SIG-M5 treated with dmso at 0.1 percent for 504 hours (cell line): ENCODE measurements around the gene TMEM117.

Experiments used
- DNase-seq: peaks from one replicate; lab custom pipeline; 2025; ENCODE audit not compliant: unreplicated experiment; lab: John Stamatoyannopoulos, UW

The TMEM117 gene

DNA sequence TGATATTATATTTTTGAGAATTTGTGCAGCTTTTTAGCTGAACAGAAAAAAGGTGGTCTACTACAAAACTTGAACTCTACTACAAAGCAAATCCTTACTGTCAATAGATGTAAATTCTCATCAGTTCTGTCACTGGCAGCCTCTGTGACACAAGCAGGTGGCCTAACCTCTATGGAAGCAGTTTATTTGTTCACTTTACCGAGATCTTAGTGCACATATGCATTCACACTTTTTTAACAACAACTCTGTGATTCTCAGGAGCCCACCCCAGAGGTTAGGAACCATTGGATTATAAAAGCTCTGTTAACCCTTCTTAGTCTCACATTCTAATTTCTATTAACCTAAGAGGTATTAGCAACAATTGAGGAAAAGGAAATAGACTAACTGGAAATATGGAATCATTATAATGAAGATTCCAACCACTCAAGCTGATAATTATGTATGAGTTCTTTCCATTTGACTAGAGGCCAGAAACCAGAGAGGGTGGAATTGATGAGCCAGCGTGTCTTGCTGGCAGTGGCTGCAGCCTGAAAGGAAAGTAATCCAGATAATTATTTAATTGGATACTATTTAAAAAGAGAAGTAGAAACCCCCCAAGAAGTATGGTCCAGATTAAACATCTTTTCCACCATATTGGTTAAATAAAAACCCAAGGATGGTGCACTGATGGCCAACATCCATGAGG lies 451.1 kb downstream of the TMEM117 start:
- no peak for DNase-seq

DNA sequence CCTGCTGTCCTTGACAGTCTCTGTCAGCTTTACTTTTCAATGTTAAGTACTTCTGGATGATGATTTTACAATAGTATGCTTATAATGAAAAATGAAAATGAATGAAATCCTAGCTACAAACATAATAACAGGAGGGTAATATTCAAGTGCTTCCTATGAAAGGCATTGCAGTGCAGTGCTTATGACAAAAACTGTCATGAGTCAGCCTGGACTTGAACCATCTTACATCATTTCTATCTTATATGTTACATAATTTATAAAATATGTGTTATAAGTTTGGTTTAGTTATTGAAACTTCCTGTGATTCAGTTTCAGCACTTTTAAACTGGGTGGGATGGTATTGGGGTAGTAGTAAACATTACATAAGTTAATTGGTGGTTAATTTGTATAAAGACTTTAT lies 451.7 kb downstream of the TMEM117 start:
- DNase-seq = no peak

DNA sequence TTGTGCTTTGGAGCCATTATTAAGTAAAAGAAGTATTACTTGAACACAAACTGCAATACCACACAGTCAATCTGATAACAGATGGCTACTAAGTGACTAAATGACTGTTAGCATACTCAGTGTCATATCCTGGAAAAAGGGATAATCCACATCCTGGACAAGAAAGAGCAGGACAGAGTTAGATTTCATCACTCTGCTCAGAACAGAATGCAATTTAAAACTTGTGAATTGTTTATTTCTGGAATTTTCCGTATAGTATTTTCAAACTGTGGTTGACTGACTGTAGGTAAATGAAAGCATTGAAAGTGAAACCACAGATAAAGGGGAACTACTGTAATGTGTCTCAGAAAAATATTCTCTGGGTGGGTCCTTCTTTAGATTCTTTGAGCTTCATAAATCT lies 458.8 kb downstream of the TMEM117 start:
- DNase-seq = peak; percentile 11

DNA sequence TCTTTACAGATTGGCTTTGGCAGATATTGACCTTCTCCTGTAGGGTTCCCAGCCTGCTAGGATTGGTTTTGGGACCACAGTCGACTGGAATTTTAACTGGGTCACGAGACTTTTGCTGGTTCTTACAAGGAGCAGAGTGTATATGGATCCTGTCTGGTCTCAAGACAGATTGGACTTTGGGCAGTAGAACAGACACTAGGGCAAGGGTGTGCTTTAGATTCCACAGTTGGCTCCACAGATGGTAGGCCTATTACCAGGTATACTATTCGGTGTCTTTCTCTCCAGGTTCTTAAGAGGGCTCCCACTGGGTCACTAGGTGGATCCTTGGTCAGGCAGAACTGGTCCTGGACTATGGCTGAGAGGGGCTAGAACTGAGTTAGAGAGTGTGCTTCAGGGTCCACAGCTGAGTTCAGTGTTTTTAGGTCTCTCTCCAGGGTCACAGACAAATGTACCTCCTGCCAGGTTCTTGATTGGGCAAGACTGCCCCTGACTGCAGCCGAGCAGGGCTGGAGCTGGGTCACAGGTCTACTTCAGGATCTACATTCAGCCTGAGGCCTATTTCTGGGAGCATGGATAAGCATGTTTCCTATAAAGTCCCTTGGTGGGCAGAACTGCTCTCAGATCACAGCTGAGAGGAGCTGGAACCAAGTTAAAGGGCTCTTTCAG lies 460.2 kb downstream of the TMEM117 start:
- DNase-seq = no peak

DNA sequence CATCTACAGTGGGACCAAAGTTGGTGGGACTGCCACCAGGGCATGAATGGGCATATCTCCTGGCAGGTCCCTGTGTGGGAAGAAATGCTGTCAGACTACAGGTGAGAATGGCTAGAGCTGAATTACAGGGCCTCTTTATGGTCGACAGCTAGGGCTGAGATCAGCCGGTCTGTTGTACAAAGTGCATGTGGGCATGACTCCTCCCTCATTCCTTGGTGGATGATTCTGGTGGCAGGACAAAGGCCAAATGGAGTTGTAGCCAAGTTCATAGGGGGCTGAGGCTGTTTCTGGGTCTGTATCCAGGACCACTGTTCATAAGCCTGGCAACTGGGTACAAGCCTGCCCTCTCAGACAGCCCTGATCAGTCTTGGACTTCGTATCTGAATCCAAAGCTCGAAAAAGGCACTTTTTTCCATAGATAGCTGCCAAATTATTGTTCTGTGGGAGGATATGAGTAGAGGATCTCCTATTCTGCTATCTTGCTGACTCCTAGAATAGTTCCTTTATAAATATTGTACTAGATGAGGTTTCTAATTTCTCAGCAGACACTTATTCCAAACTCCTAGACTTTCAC lies 460.8 kb downstream of the TMEM117 start:
- DNase-seq = no peak

DNA sequence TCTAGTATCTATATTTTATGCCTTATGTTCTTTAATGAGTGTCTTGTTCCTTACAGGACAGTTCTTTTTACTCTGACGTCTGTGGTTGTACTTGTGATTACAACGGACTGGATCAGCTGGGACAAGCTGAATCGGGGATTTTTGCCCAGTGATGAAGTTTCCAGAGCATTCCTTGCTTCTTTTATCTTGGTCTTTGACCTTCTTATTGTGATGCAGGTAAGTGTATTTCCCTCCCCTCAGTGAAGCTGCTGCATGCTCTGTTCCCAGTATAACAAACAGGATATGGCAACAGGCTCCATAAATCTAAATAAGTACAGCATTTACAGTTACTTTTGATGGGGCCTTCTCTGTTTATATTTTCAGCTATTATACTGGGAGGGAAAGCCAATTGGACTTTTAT lies 463.6 kb downstream of the TMEM117 start:
- no peak for DNase-seq

DNA sequence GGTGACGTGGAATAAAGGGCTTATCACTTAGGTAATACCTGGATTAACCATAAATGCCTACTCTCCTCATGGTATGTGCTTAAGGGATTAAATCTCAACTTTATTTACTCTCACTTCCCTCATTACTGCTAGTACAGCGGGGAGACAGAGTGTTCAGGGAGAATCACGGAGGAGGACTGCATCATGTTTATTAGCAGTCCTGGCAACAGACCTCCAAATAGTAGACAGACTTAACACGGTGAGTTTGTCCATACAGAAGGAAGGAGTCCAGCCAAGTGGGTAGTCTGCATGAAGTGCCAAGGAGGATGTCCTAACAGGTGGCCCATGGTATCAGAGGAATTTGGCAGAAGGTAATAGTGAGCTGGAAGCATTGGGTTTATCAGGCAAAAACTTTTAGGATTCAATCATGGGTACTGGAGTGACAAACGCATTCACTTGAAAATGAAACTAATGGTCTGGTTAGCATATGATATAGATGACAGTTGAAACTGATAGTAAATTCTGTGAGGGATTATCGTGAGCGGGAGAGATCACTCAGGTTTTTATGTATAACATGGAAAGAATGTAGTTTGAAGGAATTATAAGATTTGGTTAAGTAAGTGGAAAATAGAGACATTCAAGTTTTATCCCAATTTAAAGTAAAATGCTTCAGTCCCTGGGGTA lies 471.8 kb downstream of the TMEM117 start:
- DNase-seq = no peak

DNA sequence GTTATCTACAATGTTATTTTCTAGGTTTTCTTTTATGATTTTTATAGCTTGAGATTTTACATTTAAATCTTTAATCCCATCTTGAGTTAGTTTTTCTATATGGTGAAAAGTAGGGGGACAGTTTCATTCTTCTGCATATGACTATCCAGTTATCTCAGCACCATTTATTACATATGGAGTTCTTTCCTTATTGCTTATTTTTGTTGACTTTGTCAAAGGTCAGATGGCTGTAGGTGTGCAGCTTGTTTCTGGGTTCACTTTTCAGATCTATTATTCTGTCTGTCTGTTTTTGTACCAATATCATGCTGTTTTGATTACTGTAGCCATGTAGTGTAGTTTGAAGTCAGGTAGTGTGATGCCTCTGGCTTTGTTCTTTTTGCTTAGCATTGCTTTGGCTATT lies 477.3 kb downstream of the TMEM117 start:
- DNase-seq = no peak

DNA sequence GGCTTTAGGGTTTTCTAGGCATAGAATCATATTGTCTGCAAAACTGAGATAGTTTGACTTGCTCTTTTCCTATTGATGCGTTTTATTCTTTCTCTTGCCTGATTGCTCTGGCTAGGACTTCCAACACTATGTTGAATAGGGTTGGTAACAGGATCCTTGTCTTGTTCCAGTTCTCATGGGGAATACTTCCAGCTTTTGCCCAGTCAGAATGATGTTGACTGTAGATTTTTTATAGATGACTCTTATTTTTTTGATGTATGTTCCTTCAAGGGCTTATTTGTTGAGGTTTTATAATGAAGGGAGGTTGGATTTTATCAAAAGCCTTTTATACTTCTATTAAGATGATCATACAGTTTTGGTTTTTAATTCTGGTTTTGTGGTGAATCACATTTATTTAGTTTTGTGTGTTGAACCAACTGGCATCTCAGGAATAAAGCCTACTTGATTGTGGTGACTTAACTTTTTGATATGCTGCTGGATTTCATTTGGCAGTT lies 478.2 kb downstream of the TMEM117 start:
- no peak for DNase-seq

DNA sequence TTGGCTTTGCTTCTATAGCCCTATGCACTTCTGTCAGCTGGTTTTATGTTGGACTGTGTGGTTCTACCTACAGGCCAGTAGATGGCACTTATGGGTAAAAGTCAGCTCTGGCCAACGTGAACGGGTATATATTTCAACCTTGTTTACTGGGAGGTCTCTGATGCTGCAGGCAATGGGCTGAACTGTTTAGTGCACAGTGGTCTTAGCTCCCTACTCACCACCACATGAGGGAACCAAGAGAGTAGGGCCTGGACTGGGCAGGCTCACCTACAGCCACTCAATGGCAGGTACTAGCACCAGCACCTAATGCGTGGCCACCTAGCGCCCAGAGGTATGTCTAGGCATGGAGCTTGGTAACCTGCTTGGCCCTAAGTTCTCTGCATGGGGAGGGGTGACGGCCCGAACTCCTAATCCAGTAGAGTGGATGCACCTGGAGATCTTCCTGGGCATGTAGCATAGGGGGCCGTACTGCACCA lies 481.8 kb downstream of the TMEM117 start:
- peak; percentile 44 for DNase-seq

DNA sequence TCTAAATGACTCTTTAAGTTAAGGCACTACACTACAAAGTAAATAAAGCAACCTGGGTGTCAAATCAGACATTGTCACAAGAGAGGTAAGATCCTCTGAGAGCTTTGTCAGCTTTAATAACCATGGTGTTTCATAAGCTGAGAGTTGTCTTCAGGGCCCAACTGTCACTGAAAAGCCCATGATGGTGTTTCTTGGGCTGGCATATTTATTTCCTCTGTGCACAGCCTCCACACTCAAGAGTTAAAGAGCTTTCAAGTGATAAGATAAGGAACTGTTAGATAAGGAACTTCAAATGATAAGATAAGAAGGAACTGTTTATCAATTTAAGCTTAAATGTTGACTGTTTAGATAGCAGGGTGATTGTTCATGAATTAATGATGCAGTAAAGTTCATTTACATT lies 495.4 kb downstream of the TMEM117 start:
- DNase-seq = no peak

DNA sequence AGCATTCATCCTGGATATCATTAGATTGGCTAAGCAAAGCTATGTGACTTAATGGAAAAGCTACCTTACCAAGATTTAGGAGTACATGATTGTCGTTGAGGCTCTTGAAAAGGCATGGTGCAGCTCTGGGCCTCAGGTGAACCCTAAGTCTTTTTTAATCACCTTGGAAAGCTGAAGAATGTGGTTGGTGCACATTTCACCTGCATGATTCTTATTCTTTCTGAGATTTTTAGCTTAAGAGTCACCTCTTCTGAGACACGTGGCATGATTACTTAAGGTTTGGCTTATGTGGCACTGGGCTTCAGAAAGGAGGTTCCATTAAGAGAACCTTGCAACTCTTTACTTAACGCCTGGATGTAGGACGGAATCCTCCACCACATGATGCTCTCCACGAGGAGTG lies 498.5 kb downstream of the TMEM117 start:
- no peak for DNase-seq

DNA sequence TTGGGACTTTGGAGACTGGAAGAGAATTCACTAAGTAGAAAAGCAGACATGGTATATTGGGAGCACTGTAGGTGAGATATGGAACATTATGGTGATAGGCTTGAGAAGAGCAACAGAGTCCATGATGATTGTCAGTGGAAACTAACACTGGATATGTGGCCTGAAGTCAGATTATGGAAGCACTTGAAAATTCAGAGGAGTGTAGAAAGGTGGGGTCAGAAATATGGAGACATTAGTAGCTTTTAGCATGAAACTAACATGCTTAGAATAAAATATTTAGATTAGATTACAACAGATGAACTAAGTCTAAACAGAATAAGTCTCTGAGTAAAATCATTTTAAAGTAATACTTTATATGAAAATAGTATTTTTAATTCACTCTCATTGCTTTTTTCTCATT lies 499.1 kb downstream of the TMEM117 start:
- DNase-seq = no peak

DNA sequence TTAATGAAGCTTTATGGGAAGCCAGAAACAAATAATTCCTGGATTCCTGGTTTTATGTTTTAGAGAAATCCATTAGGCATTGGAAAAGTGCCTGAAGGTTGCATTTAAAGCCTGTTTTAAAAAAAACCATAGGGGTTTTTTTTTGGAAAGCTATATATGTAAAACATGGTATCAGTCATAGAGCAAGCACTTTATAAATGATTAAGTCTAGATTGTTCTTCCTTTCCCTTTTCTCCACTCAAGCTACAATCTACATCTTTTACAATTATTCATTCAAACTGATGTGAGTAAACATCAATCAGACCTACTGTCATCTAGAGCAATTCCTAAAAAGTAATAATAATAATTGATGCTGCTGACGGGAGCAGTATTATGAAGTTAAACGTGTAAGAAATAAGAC lies 500.7 kb downstream of the TMEM117 start:
- DNase-seq = no peak

DNA sequence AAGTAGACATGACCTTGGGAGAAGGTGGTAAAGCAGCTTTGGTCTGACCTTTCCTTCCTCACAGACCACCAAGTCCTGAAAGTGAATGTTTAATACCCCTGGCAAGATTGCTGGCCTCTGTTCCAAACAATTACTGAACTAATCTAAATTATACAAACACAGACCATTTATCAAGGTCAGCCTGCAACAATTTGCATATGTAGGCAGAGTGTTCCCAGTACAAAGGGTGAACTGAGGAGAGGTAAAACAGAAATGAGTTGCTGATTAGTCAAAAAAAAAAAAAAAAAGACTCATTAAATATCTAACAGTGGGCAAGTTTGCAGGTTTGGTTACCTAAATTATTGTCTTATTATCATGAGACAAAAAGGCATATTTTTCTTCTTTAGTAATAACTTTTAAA lies 506.5 kb downstream of the TMEM117 start:
- no peak for DNase-seq

DNA sequence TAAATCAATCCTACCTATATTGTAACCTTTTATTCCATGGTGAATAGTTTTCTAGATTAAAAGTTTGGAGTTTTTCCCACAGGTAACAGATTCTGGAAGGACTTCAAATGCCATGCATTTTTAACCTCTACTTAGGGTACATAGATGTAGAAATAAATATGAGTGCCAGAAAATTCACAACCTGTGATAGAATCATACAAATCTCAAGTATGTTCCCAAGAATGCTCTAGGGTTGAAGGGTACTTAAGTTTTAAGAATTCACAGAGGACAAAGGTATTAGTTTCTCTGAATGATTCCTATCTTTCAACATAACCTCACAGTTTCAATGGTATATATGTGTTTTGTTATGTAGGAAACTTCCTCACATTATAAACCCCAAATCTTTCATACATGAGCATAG lies 511.3 kb downstream of the TMEM117 start:
- DNase-seq = no peak

DNA sequence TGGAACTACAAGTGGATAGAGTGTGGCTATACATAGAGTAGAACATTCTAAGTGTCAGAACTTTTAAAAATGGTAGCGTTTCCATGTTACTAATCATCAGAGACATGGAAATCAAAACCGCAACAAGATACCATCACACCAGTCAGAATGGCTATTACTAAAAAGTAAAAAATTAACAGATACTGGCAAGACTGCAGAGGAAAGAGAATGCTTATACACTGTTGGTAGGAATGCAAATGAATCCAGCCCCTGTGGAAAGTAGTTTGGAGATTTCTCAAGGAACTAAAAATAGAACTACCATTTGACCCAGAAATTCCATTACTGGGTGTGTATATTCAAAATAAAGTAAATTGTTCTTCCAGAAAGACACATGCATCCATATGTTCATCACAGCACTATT lies 521.6 kb downstream of the TMEM117 start:
- DNase-seq = no peak

DNA sequence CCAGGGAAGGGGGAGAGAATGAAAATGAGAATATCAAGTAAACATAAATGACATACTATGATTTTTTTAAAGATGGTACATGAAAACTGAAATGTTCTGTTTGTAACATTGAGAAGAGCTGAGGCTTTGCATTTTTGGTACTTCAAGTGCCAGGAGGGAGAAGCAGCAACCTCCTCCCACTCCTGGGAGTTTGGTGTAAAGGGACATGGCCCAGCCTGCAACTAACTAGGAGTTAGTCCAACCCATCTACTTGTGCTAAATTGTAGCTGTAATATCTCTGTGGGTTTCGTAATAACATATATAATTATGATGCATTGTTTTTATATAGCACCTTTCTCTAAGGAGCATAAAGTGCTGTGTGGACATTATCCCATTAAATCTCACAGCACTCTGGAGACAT lies 522.8 kb downstream of the TMEM117 start:
- DNase-seq = no peak

DNA sequence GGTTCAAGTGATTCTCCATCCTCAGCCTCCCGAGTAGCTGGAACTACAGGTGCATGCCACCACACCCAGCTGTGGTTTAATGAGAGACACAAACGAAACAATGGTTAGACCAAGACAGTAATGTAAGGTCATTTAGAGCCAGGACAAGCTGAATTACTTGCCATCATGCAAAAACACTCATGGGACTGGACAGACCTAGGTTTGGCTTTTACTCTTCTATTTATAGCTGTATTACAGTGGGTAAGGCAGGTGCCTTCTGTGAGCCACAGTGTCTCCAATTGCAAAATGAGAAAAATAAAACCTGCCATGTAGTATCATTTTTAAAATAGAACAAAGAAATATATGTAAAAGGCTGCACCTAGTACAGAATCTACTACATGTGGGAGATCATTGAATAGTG lies 527.1 kb downstream of the TMEM117 start:
- DNase-seq = no peak

DNA sequence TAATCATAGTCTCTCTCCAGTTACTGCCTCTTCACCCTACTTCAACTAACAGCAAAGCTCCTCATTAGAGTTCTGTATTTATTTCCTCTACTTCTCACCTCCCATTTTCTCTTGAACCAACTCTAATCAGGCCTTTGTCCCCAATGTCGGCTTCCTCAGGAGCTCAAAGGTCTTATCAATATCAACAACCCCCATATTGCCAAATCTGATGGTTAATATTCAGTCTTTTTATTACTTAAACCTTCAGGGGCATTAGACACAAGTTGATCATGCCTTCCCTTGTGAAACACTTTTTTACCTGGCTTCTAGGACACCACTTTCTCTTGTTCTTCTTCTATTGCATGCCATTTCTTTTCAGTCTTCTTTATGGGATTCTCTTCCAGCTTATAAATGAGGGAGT lies 531.3 kb downstream of the TMEM117 start:
- DNase-seq = no peak

DNA sequence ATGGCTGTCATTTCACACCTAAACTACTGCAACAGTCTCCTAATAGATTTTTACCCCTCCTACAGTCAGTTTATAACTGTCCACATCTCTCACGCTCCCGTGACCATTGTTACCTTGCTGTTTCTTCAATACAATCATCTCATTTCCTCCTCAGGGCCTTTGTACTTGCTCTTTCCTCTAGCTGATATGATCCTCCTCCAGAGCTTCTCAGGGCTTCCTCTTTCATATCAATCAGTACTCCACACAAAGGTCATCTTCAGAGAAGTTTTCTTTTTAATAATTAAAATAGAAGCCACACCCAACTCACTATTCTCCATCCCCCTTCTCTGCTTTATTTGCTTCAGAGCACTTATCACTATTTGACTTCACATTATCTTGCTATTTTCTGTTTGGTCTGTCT lies 532.0 kb downstream of the TMEM117 start:
- no peak for DNase-seq

DNA sequence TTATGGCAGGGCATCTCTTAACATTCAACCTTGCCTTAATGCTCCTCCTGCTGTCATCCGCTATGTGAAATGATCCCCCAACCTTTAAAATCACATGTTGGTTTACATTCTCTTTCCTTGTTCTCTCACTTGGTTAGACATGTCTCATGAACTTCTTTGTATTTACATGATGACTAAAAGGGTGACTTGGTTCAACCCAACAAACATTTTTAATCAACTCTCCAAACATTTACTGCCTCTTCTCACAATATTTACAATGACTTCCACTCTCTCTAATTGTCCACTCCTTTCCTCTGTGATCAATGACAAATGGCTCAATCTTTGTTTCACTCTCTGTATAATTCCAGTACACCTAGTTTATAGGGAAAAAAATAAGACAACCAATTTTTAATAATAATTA lies 534.1 kb downstream of the TMEM117 start:
- no peak for DNase-seq
